ENCODE data around the gene ARHGEF3.

DNA sequence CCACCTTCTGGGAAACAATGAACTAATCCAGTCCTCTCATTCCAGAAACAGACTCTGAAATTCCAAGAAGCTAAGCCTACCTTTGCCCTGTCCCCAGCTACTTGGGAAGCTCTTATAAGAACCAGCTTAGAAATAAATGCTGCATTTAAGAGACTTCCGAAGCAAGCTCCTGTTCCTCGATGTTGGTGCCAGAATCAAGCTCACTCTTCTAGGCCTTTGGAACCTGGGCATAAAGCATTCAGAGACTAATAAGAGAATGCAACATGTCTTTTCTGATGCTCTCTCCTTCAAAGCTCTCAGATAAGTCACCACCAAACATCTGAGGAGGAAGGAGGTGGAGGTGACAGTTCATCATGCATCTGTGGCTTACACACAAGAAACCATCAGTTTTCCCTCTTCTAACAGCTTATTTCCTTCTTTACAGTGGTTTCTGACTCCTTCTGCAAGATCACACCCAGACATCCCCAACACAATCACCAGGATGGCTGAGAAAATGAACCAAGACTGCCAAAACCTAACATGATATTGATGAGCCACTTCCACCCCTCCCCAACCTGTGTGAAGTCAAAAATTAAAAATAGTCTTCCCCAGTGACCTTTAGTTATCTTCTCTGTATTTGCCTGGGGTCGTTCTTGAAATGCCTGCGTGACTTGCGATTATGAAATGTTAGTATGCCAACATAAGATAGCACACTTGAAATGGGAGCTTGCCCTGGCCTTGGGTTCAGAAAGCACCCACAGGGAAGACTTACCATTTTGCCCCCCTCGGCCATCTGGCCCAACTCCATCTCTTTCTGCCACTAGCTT lies 11.5 kb downstream of the ARHGEF3 start:
- TF ChIP-seq, protein P1, sequence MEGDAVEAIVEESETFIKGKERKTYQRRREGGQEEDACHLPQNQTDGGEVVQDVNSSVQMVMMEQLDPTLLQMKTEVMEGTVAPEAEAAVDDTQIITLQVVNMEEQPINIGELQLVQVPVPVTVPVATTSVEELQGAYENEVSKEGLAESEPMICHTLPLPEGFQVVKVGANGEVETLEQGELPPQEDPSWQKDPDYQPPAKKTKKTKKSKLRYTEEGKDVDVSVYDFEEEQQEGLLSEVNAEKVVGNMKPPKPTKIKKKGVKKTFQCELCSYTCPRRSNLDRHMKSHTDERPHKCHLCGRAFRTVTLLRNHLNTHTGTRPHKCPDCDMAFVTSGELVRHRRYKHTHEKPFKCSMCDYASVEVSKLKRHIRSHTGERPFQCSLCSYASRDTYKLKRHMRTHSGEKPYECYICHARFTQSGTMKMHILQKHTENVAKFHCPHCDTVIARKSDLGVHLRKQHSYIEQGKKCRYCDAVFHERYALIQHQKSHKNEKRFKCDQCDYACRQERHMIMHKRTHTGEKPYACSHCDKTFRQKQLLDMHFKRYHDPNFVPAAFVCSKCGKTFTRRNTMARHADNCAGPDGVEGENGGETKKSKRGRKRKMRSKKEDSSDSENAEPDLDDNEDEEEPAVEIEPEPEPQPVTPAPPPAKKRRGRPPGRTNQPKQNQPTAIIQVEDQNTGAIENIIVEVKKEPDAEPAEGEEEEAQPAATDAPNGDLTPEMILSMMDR (IDR thresholded peaks at IDR 0.05), result no peak
- TF ChIP-seq EP300 (IDR thresholded peaks at IDR 0.05), result no peak
- TF ChIP-seq POLR2A (IDR thresholded peaks at IDR 0.05; ENCODE audit: low read depth), result no peak
- TF ChIP-seq POLR2AphosphoS5 (IDR thresholded peaks at IDR 0.05), result no peak
